Stimulated activated CD4-positive, alpha-beta T cell treated with anti-CD3 and anti-CD28 coated beads, Interleukin-12 subunit alpha, Interleukin-12 subunit beta, amount 100 ng/mL, for 24 hours (primary cell): ENCODE measurements around the gene THADA.

Experiments
- DNase-seq, 2 experiments: peaks; one replicate each; pipeline ENCODE4 v3.0.0-alpha.2; 2020; ENCODE audit warnings: low read depth in 2 of 2

THADA gene

GRCh38 chr2:43326101-43326825 lies 269.6 kb downstream of the THADA start:
- DNase-seq = no peak

- DNase-seq = no peak
Measured at GRCh38 chr2:43325107-43325811, 270.6 kb downstream of the THADA start.

- no peak for DNase-seq
Measured at GRCh38 chr2:43324259-43325106, 271.4 kb downstream of the THADA start.

- DNase-seq = no peak
Measured at GRCh38 chr2:43323857-43324256, 272.0 kb downstream of the THADA start.

GRCh38 chr2:43321446-43321845 lies 274.4 kb downstream of the THADA start:
- DNase-seq = no peak

- no peak for DNase-seq
Measured at GRCh38 chr2:43319541-43319940, 276.3 kb downstream of the THADA start.

- DNase-seq = no peak
Measured at GRCh38 chr2:43318791-43319190, 277.0 kb downstream of the THADA start.

- no peak for DNase-seq
Measured at GRCh38 chr2:43317680-43318079, 278.2 kb downstream of the THADA start.

- DNase-seq = no peak
Measured at GRCh38 chr2:43317194-43317593, 278.6 kb downstream of the THADA start.

- DNase-seq = no peak
Measured at GRCh38 chr2:43315482-43315881, 280.4 kb downstream of the THADA start.

- no peak for DNase-seq
Measured at GRCh38 chr2:43314299-43314927, 281.4 kb downstream of the THADA start.

- no peak for DNase-seq
Measured at GRCh38 chr2:43313642-43314017, 282.2 kb downstream of the THADA start.

- no peak for DNase-seq
Measured at GRCh38 chr2:43312755-43313641, 282.8 kb downstream of the THADA start.

GRCh38 chr2:43311276-43311675 lies 284.6 kb downstream of the THADA start:
- DNase-seq = no peak

GRCh38 chr2:43309935-43310334 lies 285.9 kb downstream of the THADA start:
- no peak for DNase-seq

- no peak for DNase-seq
Measured at GRCh38 chr2:43307973-43308372, 287.9 kb downstream of the THADA start.

GRCh38 chr2:43307046-43307445 lies 288.8 kb downstream of the THADA start:
- no peak for DNase-seq

GRCh38 chr2:43306197-43306596 lies 289.6 kb downstream of the THADA start:
- no peak for DNase-seq

- DNase-seq = no peak
Measured at GRCh38 chr2:43305517-43305916, 290.3 kb downstream of the THADA start.

- DNase-seq = no peak
Measured at GRCh38 chr2:43305012-43305411, 290.8 kb downstream of the THADA start.

GRCh38 chr2:43303889-43304288 lies 291.9 kb downstream of the THADA start:
- DNase-seq = no peak
